ENCODE results near the gene RHBDD2. TPM values are rescaled to one million over a fixed set of nuclear protein-coding genes. Genes with fewer than 3 reads are reported as not detected.

The RHBDD2 gene
- total RNA-seq, 2 donors from 2014 or later = 51.6 to 68.9 TPM

GRCh38 chr7:75868153-75868552 lies 10.7 kb upstream of the RHBDD2 start:
- Histone ChIP-seq H3K9me3 (ENCODE audit: control insufficient read depth, low read length) (no peaks in the 10 kb centered on the region), H3K4me3 (ENCODE audit: low read length) (no peak overlapping the region), H3K4me1 (ENCODE audit: control insufficient read depth, insufficient read depth, low read length) (no peaks in the 10 kb centered on the region), H3K27ac (ENCODE audit: low read depth, low read length) (no peak overlapping the region), H3K9ac (ENCODE audit: extremely low read depth, low read length, poor library complexity, severe bottlenecking) (no peak overlapping the region), H3K27me3 (ENCODE audit: control insufficient read depth, insufficient read depth, low read length, poor library complexity, severe bottlenecking) (no peaks in the 10 kb centered on the region), H3K36me3 (ENCODE audit: control insufficient read depth, insufficient read depth, low read length) (no peaks in the 10 kb centered on the region)
- Mint-ChIP-seq H3K4me1 (no peaks in the 10 kb centered on the region), H3K36me3 (ENCODE audit: low read depth) (no peaks in the 10 kb centered on the region), H3K27ac (no peak overlapping the region), H3K4me3 (no peak overlapping the region), H3K27me3 (ENCODE audit: insufficient read depth) (peaks cover 9% of the 10 kb centered on the region), H3K9me3 (peaks cover 2% of the 10 kb centered on the region)
- TF ChIP-seq CTCF (conservative IDR thresholded peaks at IDR 0.05) = no peak
- DNase-seq = no peak
- WGBS, 2 experiments (ENCODE audit: insufficient coverage in 1 of 2, insufficient read length in 1 of 2) = 96 to 100% methylated on average over 1 to 2 of the region's 2 CpGs

- WGBS, 2 experiments (ENCODE audit: insufficient coverage in 1 of 2, insufficient read length in 1 of 2) = 81 to 94% methylated on average over 2 to 7 of the region's 7 CpGs
Measured at GRCh38 chr7:75869776-75870379, 9.0 kb upstream of the RHBDD2 start.

GRCh38 chr7:75870557-75871161 lies 8.2 kb upstream of the RHBDD2 start:
- no peaks in the 10 kb centered on the region for H3K4me1 ChIP-seq (ENCODE audit: control insufficient read depth, insufficient read depth, low read length)
- no peak overlapping the region for H3K4me3 ChIP-seq (ENCODE audit: low read length)
- H3K27ac Mint-ChIP-seq = no peak overlapping the region
- H3K9me3 ChIP-seq (ENCODE audit: control insufficient read depth, low read length) = no peaks in the 10 kb centered on the region
- H3K27me3 ChIP-seq (ENCODE audit: control insufficient read depth, insufficient read depth, low read length, poor library complexity, severe bottlenecking) = no peaks in the 10 kb centered on the region
- H3K4me1 Mint-ChIP-seq = no peaks in the 10 kb centered on the region
- 92% methylated on average over 8 to 9 of the region's 9 CpGs for WGBS, 2 experiments (ENCODE audit: insufficient coverage in 1 of 2, insufficient read length in 1 of 2)
- H3K9me3 Mint-ChIP-seq = no peaks in the 10 kb centered on the region
- TF ChIP-seq CTCF (conservative IDR thresholded peaks at IDR 0.05) = no peak
- no peaks in the 10 kb centered on the region for H3K36me3 Mint-ChIP-seq (ENCODE audit: low read depth)
- no peaks in the 10 kb centered on the region for H3K36me3 ChIP-seq (ENCODE audit: control insufficient read depth, insufficient read depth, low read length)
- H3K9ac ChIP-seq (ENCODE audit: extremely low read depth, low read length, poor library complexity, severe bottlenecking) = no peak overlapping the region
- no peak overlapping the region for H3K27ac ChIP-seq (ENCODE audit: low read depth, low read length)
- H3K27me3 Mint-ChIP-seq (ENCODE audit: insufficient read depth) = peaks cover 6% of the 10 kb centered on the region
- H3K4me3 Mint-ChIP-seq = no peak overlapping the region
- DNase-seq = no peak

More at GRCh38 chr7:75869776-75870379, 9.0 kb upstream of the RHBDD2 start:
- H3K4me1 ChIP-seq (ENCODE audit: control insufficient read depth, insufficient read depth, low read length) = no peaks in the 10 kb centered on the region
- H3K27me3 ChIP-seq (ENCODE audit: control insufficient read depth, insufficient read depth, low read length, poor library complexity, severe bottlenecking) = no peaks in the 10 kb centered on the region
- DNase-seq = no peak
- Mint-ChIP-seq H3K9me3 (no peaks in the 10 kb centered on the region), H3K4me1 (no peaks in the 10 kb centered on the region), H3K4me3 (no peak overlapping the region), H3K36me3 (ENCODE audit: low read depth) (no peaks in the 10 kb centered on the region), H3K27me3 (ENCODE audit: insufficient read depth) (peaks cover 6% of the 10 kb centered on the region), H3K27ac (no peak overlapping the region)
- H3K9me3 ChIP-seq (ENCODE audit: control insufficient read depth, low read length) = no peaks in the 10 kb centered on the region
- no peaks in the 10 kb centered on the region for H3K36me3 ChIP-seq (ENCODE audit: control insufficient read depth, insufficient read depth, low read length)
- no peak overlapping the region for H3K9ac ChIP-seq (ENCODE audit: extremely low read depth, low read length, poor library complexity, severe bottlenecking)
- no peak for TF ChIP-seq CTCF (conservative IDR thresholded peaks at IDR 0.05)
- no peak overlapping the region for H3K4me3 ChIP-seq (ENCODE audit: low read length)
- no peak overlapping the region for H3K27ac ChIP-seq (ENCODE audit: low read depth, low read length)
